Left renal cortex interstitium (tissue), 4 donors: ENCODE measurements around the gene FAM32A. TPM values are rescaled to one million over a fixed set of nuclear protein-coding genes. Genes with fewer than 3 reads are reported as not detected.

Experiments
- polyA plus RNA-seq, 4 donors: library from polyadenylated mRNA; unstranded; fragments of 120-200 nt; gene quantifications; one replicate each; pipeline ENCODE4 v1.2.1, GENCODE V29; 2013; ENCODE audit not compliant: insufficient read length in 4 of 4

The FAM32A gene
- polyA plus RNA-seq, 4 donors: 102 to 129 (median 124) TPM

Other genes starting within 250 kb of the FAM32A start
- gene OR10H4, start 236.4 kb upstream of the FAM32A start, polyA plus RNA-seq: not detected
- gene TPM4, start 108.9 kb upstream of the FAM32A start, polyA plus RNA-seq: 100 to 1,000 TPM; 492 to 552 (median 526) TPM
- gene RAB8A, start 73.5 kb upstream of the FAM32A start, polyA plus RNA-seq: 10 to 100 TPM; 65.5 to 97.2 (median 80.1) TPM
- gene HSH2D, start 41.7 kb upstream of the FAM32A start, polyA plus RNA-seq: 1 to 10 TPM in 1 of 4 donors, under 1 TPM in 3; 0.32 to 1.1 (median 0.76) TPM
- gene CIB3, start 11.9 kb upstream of the FAM32A start, polyA plus RNA-seq: not detected
- 10 to 100 TPM; 56.4 to 69.1 (median 62.5) TPM for gene AP1M1, start 12.5 kb downstream of the FAM32A start, polyA plus RNA-seq
- 10 to 100 TPM; 19.5 to 32.0 (median 29.0) TPM for gene KLF2, start 139.4 kb downstream of the FAM32A start, polyA plus RNA-seq